GM21723 (cell line): ENCODE data around the gene AOX1.
"Not testable (repeated sequence)": the region's sequence is repeated elsewhere in the genome, so short reads cannot be mapped to it uniquely, and the experiment has no call there.

Source experiments
- ATAC-seq: cut with Tn5 transposase; IDR thresholded peaks from one replicate; pipeline ENCODE4 v1.9.1; 2021; ENCODE audit warnings: mild to moderate bottlenecking, moderate library complexity; ENCODE audit not compliant: unreplicated experiment

The AOX1 gene

GRCh38 chr2:200585730-200586643 is at the start of gene AOX1:
Gene AOX1 (plus strand): TSS chr2:200586014. CDS start chr2:200586109, 95 bp downstream.
- peak; percentile 51 for ATAC-seq

DNA sequence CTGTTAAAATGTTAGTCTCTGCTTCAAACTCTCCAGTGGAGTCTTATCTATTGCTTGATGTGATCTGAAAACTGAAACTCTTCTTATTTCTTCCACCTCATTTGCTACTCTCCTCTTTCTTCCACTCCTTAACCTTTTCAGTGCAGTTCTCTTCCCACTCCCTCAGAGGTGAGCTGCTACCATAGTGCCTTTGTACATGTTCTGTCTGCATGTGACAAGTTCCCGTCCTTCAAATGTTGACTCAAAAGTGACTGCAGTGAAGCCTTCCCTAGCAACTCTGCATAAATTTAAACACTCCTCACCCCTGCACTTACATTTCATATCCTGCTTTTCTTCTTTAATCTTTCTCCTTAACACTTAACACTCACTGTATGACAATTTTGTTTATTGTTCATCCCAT is 47.7 kb upstream of the AOX1 start:
- no peak for ATAC-seq

GRCh38 chr2:200540793-200541192 is 45.0 kb upstream of the AOX1 start:
- ATAC-seq = no peak

DNA sequence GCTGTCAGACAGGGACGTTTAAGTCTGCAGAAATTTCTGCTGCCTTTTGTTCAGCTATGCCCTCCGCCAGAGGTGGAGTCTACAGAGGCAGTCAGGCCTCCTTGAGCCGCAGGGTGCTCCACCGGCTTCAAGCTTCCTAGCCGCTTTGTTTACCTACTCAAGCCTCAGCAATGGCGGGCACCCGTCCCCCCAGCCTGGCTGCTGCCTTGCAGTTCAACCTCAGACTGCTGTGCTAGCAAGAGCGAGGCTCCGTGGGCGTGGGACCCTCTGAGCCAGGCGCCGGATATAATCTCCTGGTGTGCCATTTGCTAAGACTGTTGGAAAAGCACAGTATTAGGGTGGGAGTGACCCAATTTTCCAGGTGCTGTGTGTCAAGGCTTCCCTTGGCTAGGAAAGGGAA is 19.2 kb upstream of the AOX1 start:
- ATAC-seq = not testable (repeated sequence)

GRCh38 chr2:200567932-200568331 is 17.9 kb upstream of the AOX1 start:
- ATAC-seq = no peak

- no peak for ATAC-seq
Observed at GRCh38 chr2:200575957-200576356, 9.9 kb upstream of the AOX1 start.

- ATAC-seq = no peak
Observed at GRCh38 chr2:200577027-200577426, 8.8 kb upstream of the AOX1 start.

DNA sequence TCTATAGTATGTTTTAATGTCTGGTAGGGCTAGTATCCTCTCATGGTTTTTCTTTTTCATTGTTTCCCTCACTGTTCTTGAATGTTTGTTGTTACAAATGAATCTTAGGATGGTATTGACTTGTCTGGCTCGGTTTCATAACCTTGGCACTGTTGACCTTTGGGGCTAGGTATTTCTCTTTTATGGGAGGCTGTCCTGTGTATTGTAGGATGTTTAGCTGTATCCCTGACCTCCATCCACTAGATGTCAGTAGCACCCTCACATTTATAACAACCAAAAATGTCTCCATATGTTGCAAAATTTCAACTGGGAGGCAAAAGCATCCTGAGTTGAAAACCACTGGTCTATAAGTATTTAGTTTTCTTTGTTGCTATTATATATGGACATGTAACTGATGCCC is 7.0 kb upstream of the AOX1 start:
- ATAC-seq = no peak

DNA sequence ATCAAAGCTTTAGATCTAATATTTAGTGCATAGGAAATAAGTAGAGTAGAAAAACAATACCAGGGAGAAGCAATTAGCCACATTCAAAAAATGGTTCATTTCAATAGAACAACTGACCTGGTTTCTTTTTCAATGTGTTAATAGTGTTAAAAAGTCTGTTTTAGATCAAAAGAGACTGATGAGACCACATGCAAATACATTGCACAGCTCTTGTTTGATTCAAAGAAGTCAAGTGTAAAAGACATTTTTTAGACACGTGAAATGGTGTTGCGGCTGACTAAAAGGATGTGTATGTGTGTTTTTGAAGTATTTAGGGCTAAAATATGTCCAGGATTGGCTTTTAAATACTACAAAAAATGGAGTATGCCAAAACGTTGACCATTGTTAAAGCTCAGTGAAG is 1.2 kb upstream of the AOX1 start:
- no peak for ATAC-seq

DNA sequence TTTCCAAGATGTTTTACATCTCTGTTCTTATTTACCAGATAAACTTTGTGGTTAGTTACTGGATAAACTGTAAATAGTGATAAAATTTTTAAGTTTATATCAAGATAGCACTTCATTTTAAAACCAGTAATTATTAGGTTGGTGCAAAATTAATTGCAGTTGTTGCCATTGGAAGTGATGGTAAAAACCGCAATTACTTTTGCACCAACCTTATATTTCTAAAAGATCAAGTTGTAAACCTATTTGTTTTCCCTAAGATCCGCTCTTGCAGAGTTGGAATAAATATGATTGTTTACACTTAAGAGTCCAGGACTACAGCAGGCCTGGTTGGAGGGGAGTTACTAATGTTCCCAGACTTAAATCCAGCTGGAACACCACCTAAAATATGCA is 479 bp upstream of the AOX1 start:
- no peak for ATAC-seq

GRCh38 chr2:200586644-200586975 is 796 bp downstream of the AOX1 start:
- no peak for ATAC-seq

GRCh38 chr2:200587007-200587616 is 1.3 kb downstream of the AOX1 start:
- no peak for ATAC-seq

GRCh38 chr2:200588076-200588678 is 2.4 kb downstream of the AOX1 start:
- ATAC-seq = no peak

- ATAC-seq = no peak
Observed at GRCh38 chr2:200590090-200590489, 4.3 kb downstream of the AOX1 start.

- ATAC-seq = no peak
Observed at GRCh38 chr2:200591308-200591707, 5.5 kb downstream of the AOX1 start.

DNA sequence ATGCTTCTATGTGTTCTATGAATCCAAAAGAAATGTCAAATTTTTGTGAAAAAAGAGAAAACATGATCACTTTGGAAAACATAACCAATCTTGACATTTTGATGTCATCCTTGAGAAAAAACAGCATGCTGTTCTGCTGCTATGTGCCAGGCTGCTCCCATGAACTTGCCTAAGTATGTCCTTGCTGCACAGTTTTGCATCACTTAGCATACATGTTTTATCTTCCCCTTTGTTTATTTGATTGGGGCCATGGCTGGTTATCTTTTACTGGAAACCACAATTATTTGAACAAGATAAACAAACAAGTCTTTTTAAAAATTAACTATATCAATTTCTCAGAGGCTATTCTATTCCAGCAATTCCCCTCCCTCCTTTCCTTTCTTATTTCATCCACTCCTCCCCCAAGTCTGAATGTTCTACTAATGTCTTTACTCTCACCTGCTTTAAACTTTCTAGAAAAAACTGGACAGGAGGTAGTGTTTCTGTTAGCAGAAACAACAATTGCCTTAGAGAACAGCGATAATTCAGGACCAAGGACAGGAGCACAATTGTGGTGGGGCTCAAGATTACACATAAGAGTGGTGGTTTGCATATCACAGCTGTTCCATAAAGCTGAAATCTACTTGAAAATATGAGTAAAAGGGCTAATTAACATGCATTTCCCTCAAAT is 6.7 kb downstream of the AOX1 start:
- ATAC-seq = no peak

GRCh38 chr2:200593905-200594304 is 8.1 kb downstream of the AOX1 start:
- ATAC-seq = no peak

- ATAC-seq = no peak
Observed at GRCh38 chr2:200595913-200596312, 10.1 kb downstream of the AOX1 start.

GRCh38 chr2:200596774-200597570 is 11.2 kb downstream of the AOX1 start:
- no peak for ATAC-seq

- no peak for ATAC-seq
Observed at GRCh38 chr2:200599206-200599605, 13.4 kb downstream of the AOX1 start.
